Mesothelial cell of epicardium (in vitro differentiated cells): Measurements from ENCODE around the gene KIAA0319L. TPM values are rescaled to one million over a fixed set of nuclear protein-coding genes. Genes with fewer than 3 reads are reported as not detected.

Source experiments
- DNase-seq, 2 experiments: peaks; one replicate each; pipeline ENCODE4 v3.0.0; 2021; ENCODE audit warnings: low spot score in 2 of 2; ENCODE audit not compliant: unreplicated experiment in 2 of 2
- H3K27ac Mint-ChIP-seq: 2 replicates; pipeline ENCODE4 v1.8.0; 2021; ENCODE audit warnings: mixed read lengths
- H3K27me3 Mint-ChIP-seq: 2 replicates; pipeline ENCODE4 v1.8.0; 2021; ENCODE audit warnings: low read depth, mixed read lengths
- H3K36me3 Mint-ChIP-seq: 2 replicates; pipeline ENCODE4 v1.8.0; 2021; ENCODE audit warnings: mixed read lengths
- H3K4me1 Mint-ChIP-seq: 2 replicates; pipeline ENCODE4 v1.8.0; 2021; ENCODE audit warnings: mixed read lengths
- H3K4me3 Mint-ChIP-seq: 2 replicates; pipeline ENCODE4 v1.8.0; 2021; ENCODE audit warnings: mild to moderate bottlenecking, moderate library complexity, mixed read lengths
- H3K9me3 Mint-ChIP-seq: 2 replicates; pipeline ENCODE4 v1.8.0; 2021; ENCODE audit warnings: mixed read lengths
- total RNA-seq: library from RNA; stranded (reverse); gene quantifications from 3 replicates; pipeline ENCODE4 v1.2.1, GENCODE V29; 2021
- TF ChIP-seq, protein P1 (sequence below): fragments of 200-600 bp; sonication (generic); IDR thresholded peaks from one replicate; pipeline ENCODE4 v1.5.0; 2021; ENCODE audit warnings: antibody characterized with exemption; ENCODE audit not compliant: unreplicated experiment

Gene KIAA0319L
- total RNA-seq, 1 donor from 2014 or later, result 72.5 TPM

DNA sequence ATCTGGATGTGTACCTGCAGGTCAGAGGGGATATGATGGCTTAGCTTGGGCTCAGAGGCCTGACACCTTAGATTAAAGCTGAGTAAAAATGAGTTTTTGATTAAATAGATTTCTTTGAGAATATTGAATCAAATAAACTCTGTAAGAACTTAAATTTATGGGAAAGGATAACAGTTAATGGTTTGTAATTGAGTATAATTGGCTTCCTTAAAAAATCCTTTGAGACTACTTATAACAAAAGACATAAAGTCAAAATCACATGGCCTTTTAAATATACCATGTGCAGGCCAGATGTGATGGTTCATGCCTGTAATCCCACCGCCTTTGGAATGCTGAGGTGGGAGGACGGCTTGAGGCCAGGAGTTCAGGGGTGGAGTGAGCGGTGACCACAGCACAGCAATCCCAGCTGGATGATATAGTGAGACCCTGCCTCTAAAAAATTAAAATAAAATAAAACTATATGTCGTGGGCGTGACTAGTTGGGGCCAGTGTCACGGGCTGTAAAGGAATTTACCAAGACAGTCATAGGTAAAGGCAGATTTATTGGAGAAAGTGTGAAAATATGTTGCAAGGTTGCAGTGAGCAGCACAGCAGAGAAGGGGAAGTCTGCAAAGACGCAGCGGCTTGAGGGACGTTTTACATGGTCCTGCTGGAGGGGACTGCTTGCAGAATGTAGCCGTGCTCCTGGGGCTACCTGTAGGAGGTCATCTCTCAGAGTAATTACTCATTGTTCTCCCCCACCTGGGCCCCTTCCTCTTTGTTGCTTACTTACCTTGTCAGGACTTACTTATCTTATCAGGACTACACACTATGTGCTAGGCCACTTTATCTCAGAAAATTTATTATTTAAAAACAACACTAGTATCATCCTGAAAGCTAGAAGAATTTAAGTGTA, 166.4 kb downstream of the KIAA0319L start:
- H3K4me3 Mint-ChIP-seq, result no peak overlapping the region
- H3K9me3 Mint-ChIP-seq, result peaks cover 8% of the 10 kb centered on the region

GRCh38 chr1:35386959-35387358, 170.2 kb downstream of the KIAA0319L start:
- Mint-ChIP-seq H3K4me1 (no peaks in the 10 kb centered on the region), H3K27ac (no peak overlapping the region), H3K4me3 (no peak overlapping the region), H3K9me3 (peaks cover 8% of the 10 kb centered on the region), H3K36me3 (peaks cover 37% of the 10 kb centered on the region), H3K27me3 (no peaks in the 10 kb centered on the region)
- DNase-seq, result no peak
- TF ChIP-seq, protein P1, sequence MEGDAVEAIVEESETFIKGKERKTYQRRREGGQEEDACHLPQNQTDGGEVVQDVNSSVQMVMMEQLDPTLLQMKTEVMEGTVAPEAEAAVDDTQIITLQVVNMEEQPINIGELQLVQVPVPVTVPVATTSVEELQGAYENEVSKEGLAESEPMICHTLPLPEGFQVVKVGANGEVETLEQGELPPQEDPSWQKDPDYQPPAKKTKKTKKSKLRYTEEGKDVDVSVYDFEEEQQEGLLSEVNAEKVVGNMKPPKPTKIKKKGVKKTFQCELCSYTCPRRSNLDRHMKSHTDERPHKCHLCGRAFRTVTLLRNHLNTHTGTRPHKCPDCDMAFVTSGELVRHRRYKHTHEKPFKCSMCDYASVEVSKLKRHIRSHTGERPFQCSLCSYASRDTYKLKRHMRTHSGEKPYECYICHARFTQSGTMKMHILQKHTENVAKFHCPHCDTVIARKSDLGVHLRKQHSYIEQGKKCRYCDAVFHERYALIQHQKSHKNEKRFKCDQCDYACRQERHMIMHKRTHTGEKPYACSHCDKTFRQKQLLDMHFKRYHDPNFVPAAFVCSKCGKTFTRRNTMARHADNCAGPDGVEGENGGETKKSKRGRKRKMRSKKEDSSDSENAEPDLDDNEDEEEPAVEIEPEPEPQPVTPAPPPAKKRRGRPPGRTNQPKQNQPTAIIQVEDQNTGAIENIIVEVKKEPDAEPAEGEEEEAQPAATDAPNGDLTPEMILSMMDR, result no peak

More for the DNA sequence above, 166.4 kb downstream of the KIAA0319L start:
- DNase-seq, result no peak
- Mint-ChIP-seq H3K36me3 (peaks cover 45% of the 10 kb centered on the region), H3K27me3 (no peaks in the 10 kb centered on the region), H3K4me1 (no peaks in the 10 kb centered on the region), H3K27ac (no peak overlapping the region)
- TF ChIP-seq, protein P1, result no peak

DNA sequence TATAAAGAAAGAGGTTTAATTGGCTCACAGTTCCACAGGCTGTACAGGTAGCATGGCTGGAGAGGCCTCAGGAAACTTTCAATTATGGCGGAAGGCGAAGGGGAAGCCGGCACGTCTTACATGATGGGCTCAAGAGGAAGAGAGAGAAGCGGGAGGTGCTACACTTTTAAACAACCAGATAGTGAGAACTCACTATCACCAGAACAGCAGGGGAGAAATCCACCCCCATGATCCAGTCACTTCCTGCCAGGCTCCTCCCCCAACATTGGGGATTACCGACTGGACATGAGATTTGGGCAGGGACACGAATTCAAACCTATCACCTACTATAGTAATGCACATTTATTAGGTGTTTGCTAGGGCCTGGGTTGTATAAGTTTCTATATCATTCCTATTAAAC, 170.9 kb downstream of the KIAA0319L start:
- Mint-ChIP-seq H3K27me3 (no peaks in the 10 kb centered on the region), H3K27ac (no peak overlapping the region), H3K4me3 (no peak overlapping the region), H3K9me3 (peaks cover 8% of the 10 kb centered on the region), H3K4me1 (no peaks in the 10 kb centered on the region), H3K36me3 (peaks cover 37% of the 10 kb centered on the region)
- TF ChIP-seq, protein P1, result no peak
- DNase-seq, result no peak

Other genes starting within 250 kb of the KIAA0319L start
- 26.4 to 27.8 TPM (median 26.6 TPM) in 3 replicates for gene NCDN, start 396 bp upstream of the KIAA0319L start, total RNA-seq
- gene TFAP2E, start 15.9 kb upstream of the KIAA0319L start, total RNA-seq, result 2.0 to 2.9 TPM (median 2.4 TPM) in 3 replicates
- gene PSMB2, start 84.1 kb upstream of the KIAA0319L start, total RNA-seq, result 60.1 to 61.9 TPM (median 61.1 TPM) in 3 replicates
- 10.7 to 11.9 TPM (median 11.2 TPM) in 3 replicates for gene C1orf216, start 161.5 kb upstream of the KIAA0319L start, total RNA-seq
- 10.3 to 12.5 TPM (median 10.5 TPM) in 3 replicates for gene CLSPN, start 212.6 kb upstream of the KIAA0319L start, total RNA-seq